ENCODE results near the gene ZFP1. TPM values are rescaled to one million over a fixed set of nuclear protein-coding genes. Genes with fewer than 3 reads are reported as not detected.

The ZFP1 gene
- total RNA-seq, 1 donor from 2014 or later: 10.3 TPM

DNA sequence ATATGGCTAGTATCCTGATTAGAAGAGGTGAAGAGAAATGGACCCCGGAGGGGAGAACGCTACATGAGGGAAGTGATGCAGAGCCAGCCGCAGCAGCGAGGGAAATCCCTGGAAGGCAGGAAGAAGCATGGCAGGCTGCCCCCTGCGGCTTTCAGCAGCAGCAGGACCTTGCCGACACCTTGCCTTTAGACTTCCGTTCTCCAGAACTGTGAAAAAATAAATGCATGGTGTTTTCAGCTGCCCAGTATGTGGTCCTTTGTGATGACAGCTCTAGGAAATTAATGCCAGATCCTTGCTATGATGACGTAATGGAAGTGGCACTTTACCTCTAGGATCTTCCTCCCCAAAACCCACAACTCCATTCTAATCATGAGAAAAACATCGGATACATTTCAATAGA, 9.7 kb upstream of the ZFP1 start:
- Histone ChIP-seq H3K27me3 (ENCODE audit: control insufficient read depth, insufficient read depth, low read length) (no peaks in the 10 kb centered on the region), H3K4me3 (ENCODE audit: low read depth, low read length) (no peak overlapping the region), H3K36me3 (ENCODE audit: control insufficient read depth, insufficient read depth, low read length) (no peaks in the 10 kb centered on the region)
- TF ChIP-seq, protein P1, sequence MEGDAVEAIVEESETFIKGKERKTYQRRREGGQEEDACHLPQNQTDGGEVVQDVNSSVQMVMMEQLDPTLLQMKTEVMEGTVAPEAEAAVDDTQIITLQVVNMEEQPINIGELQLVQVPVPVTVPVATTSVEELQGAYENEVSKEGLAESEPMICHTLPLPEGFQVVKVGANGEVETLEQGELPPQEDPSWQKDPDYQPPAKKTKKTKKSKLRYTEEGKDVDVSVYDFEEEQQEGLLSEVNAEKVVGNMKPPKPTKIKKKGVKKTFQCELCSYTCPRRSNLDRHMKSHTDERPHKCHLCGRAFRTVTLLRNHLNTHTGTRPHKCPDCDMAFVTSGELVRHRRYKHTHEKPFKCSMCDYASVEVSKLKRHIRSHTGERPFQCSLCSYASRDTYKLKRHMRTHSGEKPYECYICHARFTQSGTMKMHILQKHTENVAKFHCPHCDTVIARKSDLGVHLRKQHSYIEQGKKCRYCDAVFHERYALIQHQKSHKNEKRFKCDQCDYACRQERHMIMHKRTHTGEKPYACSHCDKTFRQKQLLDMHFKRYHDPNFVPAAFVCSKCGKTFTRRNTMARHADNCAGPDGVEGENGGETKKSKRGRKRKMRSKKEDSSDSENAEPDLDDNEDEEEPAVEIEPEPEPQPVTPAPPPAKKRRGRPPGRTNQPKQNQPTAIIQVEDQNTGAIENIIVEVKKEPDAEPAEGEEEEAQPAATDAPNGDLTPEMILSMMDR (IDR thresholded peaks at IDR 0.05; ENCODE audit: insufficient read depth, low read length, poor library complexity, severe bottlenecking): no peak
- no peak for DNase-seq (ENCODE audit: low read depth)

DNA sequence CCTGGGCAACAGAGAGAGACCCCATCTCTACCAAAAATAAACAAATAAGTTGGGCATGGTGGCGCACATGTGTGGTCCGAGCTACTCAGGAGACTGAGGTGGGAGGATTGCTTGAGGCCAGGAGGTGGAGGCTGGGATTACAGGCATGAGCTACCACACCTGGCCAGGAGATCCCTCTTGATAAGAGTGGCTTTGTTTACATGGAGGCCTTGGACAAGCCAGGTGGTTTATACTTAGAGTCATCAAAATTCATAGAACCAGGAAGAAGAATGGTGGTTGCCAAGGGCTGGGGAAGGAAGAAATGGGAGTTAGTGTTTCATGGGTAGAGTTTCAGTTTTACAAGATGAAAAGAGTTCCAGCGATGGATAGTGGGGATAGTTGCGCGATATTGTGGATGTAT, 8.8 kb upstream of the ZFP1 start:
- Histone ChIP-seq H3K27me3 (ENCODE audit: control insufficient read depth, insufficient read depth, low read length) (no peaks in the 10 kb centered on the region), H3K36me3 (ENCODE audit: control insufficient read depth, insufficient read depth, low read length) (no peaks in the 10 kb centered on the region), H3K4me3 (ENCODE audit: low read depth, low read length) (no peak overlapping the region)
- no peak for DNase-seq (ENCODE audit: low read depth)
- TF ChIP-seq, protein P1 (IDR thresholded peaks at IDR 0.05; ENCODE audit: insufficient read depth, low read length, poor library complexity, severe bottlenecking): no peak

DNA sequence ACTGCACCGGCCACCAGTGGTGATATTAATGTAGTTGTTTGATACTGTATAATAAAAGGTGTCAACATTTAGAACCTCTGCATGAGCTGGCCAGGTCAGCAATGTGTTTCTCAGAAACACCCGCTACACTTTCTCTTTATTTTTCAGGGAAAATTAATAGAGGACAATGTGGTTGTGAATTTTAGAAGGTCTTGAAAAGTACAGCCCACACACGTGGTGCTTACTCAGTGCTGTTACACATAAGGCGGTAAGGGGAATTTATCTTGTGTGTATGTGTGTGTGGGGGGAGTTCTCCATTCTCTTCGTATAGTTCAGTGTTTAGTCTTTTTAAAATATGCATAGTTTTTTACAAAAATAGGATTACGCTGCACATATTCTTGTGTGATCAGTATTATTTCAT, 4.4 kb upstream of the ZFP1 start:
- Histone ChIP-seq H3K36me3 (ENCODE audit: control insufficient read depth, insufficient read depth, low read length) (no peaks in the 10 kb centered on the region), H3K4me3 (ENCODE audit: low read depth, low read length) (no peak overlapping the region), H3K27me3 (ENCODE audit: control insufficient read depth, insufficient read depth, low read length) (no peaks in the 10 kb centered on the region)
- DNase-seq (ENCODE audit: low read depth): no peak
- TF ChIP-seq, protein P1 (IDR thresholded peaks at IDR 0.05; ENCODE audit: insufficient read depth, low read length, poor library complexity, severe bottlenecking): no peak

DNA sequence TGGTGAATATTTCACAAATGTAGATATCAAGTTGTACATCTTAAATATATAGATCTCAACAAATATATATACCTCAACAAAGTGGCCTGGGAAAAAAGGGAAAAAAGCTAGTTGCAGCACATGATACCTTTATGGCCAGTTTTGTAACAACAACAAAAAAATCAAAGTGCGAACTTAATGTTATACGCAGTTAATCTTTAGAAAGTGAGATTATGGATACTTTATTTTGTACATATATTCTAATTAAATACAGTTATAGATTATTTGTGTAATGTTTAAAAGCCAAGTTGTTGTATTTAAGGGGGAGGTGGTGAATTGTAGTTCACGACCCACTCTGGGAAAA, 385 bp upstream of the ZFP1 start:
- DNase-seq (ENCODE audit: low read depth): no peak
- no peaks in the 10 kb centered on the region for H3K36me3 ChIP-seq (ENCODE audit: control insufficient read depth, insufficient read depth, low read length)
- TF ChIP-seq, protein P1 (IDR thresholded peaks at IDR 0.05; ENCODE audit: insufficient read depth, low read length, poor library complexity, severe bottlenecking): no peak
- no peaks in the 10 kb centered on the region for H3K27me3 ChIP-seq (ENCODE audit: control insufficient read depth, insufficient read depth, low read length)
- peak overlapping the region; percentile 2 for H3K4me3 ChIP-seq (ENCODE audit: low read depth, low read length)

DNA sequence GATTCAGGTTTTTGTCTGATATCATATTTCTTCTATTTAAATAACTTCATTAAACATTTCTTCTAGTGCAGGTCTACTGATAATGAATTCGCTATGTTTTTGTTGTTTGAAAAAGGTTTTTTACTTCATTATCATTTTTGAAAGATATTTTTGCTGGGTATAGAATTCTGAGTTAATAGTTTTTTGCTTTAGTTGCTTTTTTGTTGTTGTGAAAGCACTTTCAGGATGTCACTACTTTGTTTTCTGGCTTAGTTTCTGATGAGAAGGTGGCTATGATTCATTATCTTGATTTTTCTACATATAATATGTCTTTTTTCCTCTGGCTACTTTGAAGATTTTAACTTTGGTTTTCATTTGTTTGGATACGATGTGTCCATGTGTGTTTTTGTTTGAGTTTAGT, 3.5 kb downstream of the ZFP1 start:
- Histone ChIP-seq H3K36me3 (ENCODE audit: control insufficient read depth, insufficient read depth, low read length) (peaks cover 1% of the 10 kb centered on the region), H3K4me3 (ENCODE audit: low read depth, low read length) (no peak overlapping the region), H3K27me3 (ENCODE audit: control insufficient read depth, insufficient read depth, low read length) (no peaks in the 10 kb centered on the region)
- TF ChIP-seq, protein P1 (IDR thresholded peaks at IDR 0.05; ENCODE audit: insufficient read depth, low read length, poor library complexity, severe bottlenecking): no peak
- DNase-seq (ENCODE audit: low read depth): no peak

DNA sequence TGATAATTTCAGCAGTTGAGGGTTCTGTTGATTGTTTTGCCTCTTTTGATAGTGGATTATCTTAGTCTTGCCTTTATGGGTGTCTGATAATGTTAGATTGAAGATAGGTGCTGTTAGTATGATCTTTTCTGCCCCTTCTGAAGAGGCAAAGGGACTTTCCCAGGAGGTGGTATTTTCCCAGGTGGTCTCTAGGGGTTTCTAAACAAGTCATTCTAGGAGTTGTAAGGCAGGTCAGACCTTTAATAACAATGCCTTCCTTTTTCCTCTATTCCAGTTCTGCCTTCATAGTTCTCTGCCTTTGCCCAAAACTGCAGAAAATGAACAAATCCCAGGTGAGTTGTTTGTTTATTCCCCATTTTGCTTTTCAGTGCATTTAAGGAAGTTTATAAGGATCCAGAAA, 4.3 kb downstream of the ZFP1 start:
- Histone ChIP-seq H3K4me3 (ENCODE audit: low read depth, low read length) (no peak overlapping the region), H3K27me3 (ENCODE audit: control insufficient read depth, insufficient read depth, low read length) (no peaks in the 10 kb centered on the region), H3K36me3 (ENCODE audit: control insufficient read depth, insufficient read depth, low read length) (peaks cover 1% of the 10 kb centered on the region)
- TF ChIP-seq, protein P1 (IDR thresholded peaks at IDR 0.05; ENCODE audit: insufficient read depth, low read length, poor library complexity, severe bottlenecking): no peak
- DNase-seq (ENCODE audit: low read depth): no peak
